ENCODE data around the gene PDE7B.
"Not testable (repeated sequence)": the region's sequence is repeated elsewhere in the genome, so short reads cannot be mapped to it uniquely, and the experiment has no call there.

PDE7B gene

GRCh38 chr6:136181861-136182260, 330.4 kb downstream of the PDE7B start:
- no peak for DNase-seq (ENCODE audit: low read depth in 2 of 2)

- DNase-seq (ENCODE audit: low read depth in 2 of 2): no peak
Measured at GRCh38 chr6:136184738-136185137, 333.2 kb downstream of the PDE7B start.

- no peak for DNase-seq (ENCODE audit: low read depth in 2 of 2)
Measured at GRCh38 chr6:136186363-136186762, 334.9 kb downstream of the PDE7B start.

GRCh38 chr6:136188486-136188885, 337.0 kb downstream of the PDE7B start:
- DNase-seq (ENCODE audit: low read depth in 2 of 2): no peak

GRCh38 chr6:136189104-136189503, 337.6 kb downstream of the PDE7B start:
- DNase-seq (ENCODE audit: low read depth in 2 of 2): no peak

- DNase-seq (ENCODE audit: low read depth in 2 of 2): no peak
Measured at GRCh38 chr6:136191606-136192312, 340.3 kb downstream of the PDE7B start.

- DNase-seq (ENCODE audit: low read depth in 2 of 2): no peak
Measured at GRCh38 chr6:136192902-136193301, 341.4 kb downstream of the PDE7B start.

GRCh38 chr6:136201732-136202131, 350.2 kb downstream of the PDE7B start:
- DNase-seq (ENCODE audit: low read depth in 2 of 2): no peak

GRCh38 chr6:136208783-136209182, 357.3 kb downstream of the PDE7B start:
- DNase-seq (ENCODE audit: low read depth in 2 of 2): no peak

- DNase-seq (ENCODE audit: low read depth in 2 of 2): no peak
Measured at GRCh38 chr6:136209496-136209895, 358.0 kb downstream of the PDE7B start.

GRCh38 chr6:136210398-136211165, 359.1 kb downstream of the PDE7B start:
- DNase-seq (ENCODE audit: low read depth in 2 of 2): no peak

- DNase-seq (ENCODE audit: low read depth in 2 of 2): no peak
Measured at GRCh38 chr6:136212608-136213007, 361.1 kb downstream of the PDE7B start.

GRCh38 chr6:136213012-136213539, 361.6 kb downstream of the PDE7B start:
- DNase-seq (ENCODE audit: low read depth in 2 of 2): no peak

- no peak for DNase-seq (ENCODE audit: low read depth in 2 of 2)
Measured at GRCh38 chr6:136213853-136214252, 362.4 kb downstream of the PDE7B start.

GRCh38 chr6:136216503-136217401, 365.3 kb downstream of the PDE7B start:
- DNase-seq (ENCODE audit: low read depth in 2 of 2): no peak

GRCh38 chr6:136224974-136225373, 373.5 kb downstream of the PDE7B start:
- DNase-seq (ENCODE audit: low read depth in 2 of 2): not testable (repeated sequence)

GRCh38 chr6:136225496-136225895, 374.0 kb downstream of the PDE7B start:
- DNase-seq (ENCODE audit: low read depth in 2 of 2): peak; percentile 15 to 16

- DNase-seq (ENCODE audit: low read depth in 2 of 2): peak in 1 of 2 donors; percentile 40
Measured at GRCh38 chr6:136226027-136226673, 374.6 kb downstream of the PDE7B start.

GRCh38 chr6:136226674-136227377, 375.3 kb downstream of the PDE7B start:
- no peak for DNase-seq (ENCODE audit: low read depth in 2 of 2)

- DNase-seq (ENCODE audit: low read depth in 2 of 2): no peak
Measured at GRCh38 chr6:136228814-136229213, 377.3 kb downstream of the PDE7B start.

Data from stimulated activated CD4-positive, alpha-beta T cell treated with anti-CD3 and anti-CD28 coated beads, Interleukin-4, amount 100 ng/mL, for 48 hours (primary cell).